ENCODE results near the gene GBP5. TPM values are rescaled to one million over a fixed set of nuclear protein-coding genes. Genes with fewer than 3 reads are reported as not detected.
A peak's percentile ranks its signal among the peaks of the same experiment; 100 is the strongest.
"Not testable (repeated sequence)": the region's sequence is repeated elsewhere in the genome, so short reads cannot be mapped to it uniquely, and the experiment has no call there.

Gene GBP5
- total RNA-seq, 3 donors from 2014 or later, result 1.8 to 3.1 (median 2.6) TPM

GRCh38 chr1:89287181-89288050 is 14.8 kb upstream of the GBP5 start:
- Histone ChIP-seq H3K9me3 (no peaks in the 10 kb centered on the region), H3K27ac (no peak overlapping the region), H3K4me3 (peak overlapping the region in 1 of 3 donors; percentile 34), H3K27me3 (no peaks in the 10 kb centered on the region), H3K4me1 (peaks cover 0 to 2% of the 10 kb centered on the region in 2 donors), H3K36me3 (no peaks in the 10 kb centered on the region)
- no peak for TF ChIP-seq POLR2A (IDR thresholded peaks at IDR 0.05)
- no peak for TF ChIP-seq CTCF (IDR thresholded peaks at IDR 0.05)
- TF ChIP-seq POLR2AphosphoS5 (IDR thresholded peaks at IDR 0.05), result no peak
- no peak for DNase-seq (ENCODE audit: low spot score in 2 of 2)
- intact Hi-C loops (cut with DNase I; ENCODE audit: low total_unique reads), result no loop called here

- no peaks in the 10 kb centered on the region for H3K27me3 ChIP-seq
- intact Hi-C loops (cut with DNase I; ENCODE audit: low total_unique reads), result no loop called here
- H3K27ac ChIP-seq, result no peak overlapping the region
- no peaks in the 10 kb centered on the region for H3K36me3 ChIP-seq
- DNase-seq (ENCODE audit: low spot score in 2 of 2), result no peak
- TF ChIP-seq POLR2A (IDR thresholded peaks at IDR 0.05) (no peak), POLR2AphosphoS5 (IDR thresholded peaks at IDR 0.05) (no peak), CTCF (IDR thresholded peaks at IDR 0.05) (no peak)
- H3K4me3 ChIP-seq, result peak overlapping the region in 1 of 3 donors; percentile 34
- peaks cover 0 to 2% of the 10 kb centered on the region in 2 donors for H3K4me1 ChIP-seq
- H3K9me3 ChIP-seq, result no peaks in the 10 kb centered on the region
Observed at GRCh38 chr1:89286549-89287180, 14.0 kb upstream of the GBP5 start.

- Histone ChIP-seq H3K36me3 (no peaks in the 10 kb centered on the region), H3K27me3 (no peaks in the 10 kb centered on the region), H3K4me3 (no peak overlapping the region), H3K9me3 (no peaks in the 10 kb centered on the region), H3K4me1 (peaks cover 0 to 2% of the 10 kb centered on the region in 2 donors), H3K27ac (no peak overlapping the region)
- no peak for DNase-seq (ENCODE audit: low spot score in 2 of 2)
- intact Hi-C loops (cut with DNase I; ENCODE audit: low total_unique reads), result no loop called here
- no peak for TF ChIP-seq POLR2A (IDR thresholded peaks at IDR 0.05)
- TF ChIP-seq POLR2AphosphoS5 (IDR thresholded peaks at IDR 0.05), result no peak
- no peak for TF ChIP-seq CTCF (IDR thresholded peaks at IDR 0.05)
Observed at GRCh38 chr1:89285745-89286380, 13.2 kb upstream of the GBP5 start.

- H3K27ac ChIP-seq; H3K4me3 ChIP-seq; DNase-seq (ENCODE audit: low spot score in 2 of 2); H3K36me3 ChIP-seq; H3K27me3 ChIP-seq; intact Hi-C loops (cut with DNase I; ENCODE audit: low total_unique reads); H3K4me1 ChIP-seq; H3K9me3 ChIP-seq: not testable (repeated sequence)
Observed at GRCh38 chr1:89284078-89284763, 11.6 kb upstream of the GBP5 start.

DNA sequence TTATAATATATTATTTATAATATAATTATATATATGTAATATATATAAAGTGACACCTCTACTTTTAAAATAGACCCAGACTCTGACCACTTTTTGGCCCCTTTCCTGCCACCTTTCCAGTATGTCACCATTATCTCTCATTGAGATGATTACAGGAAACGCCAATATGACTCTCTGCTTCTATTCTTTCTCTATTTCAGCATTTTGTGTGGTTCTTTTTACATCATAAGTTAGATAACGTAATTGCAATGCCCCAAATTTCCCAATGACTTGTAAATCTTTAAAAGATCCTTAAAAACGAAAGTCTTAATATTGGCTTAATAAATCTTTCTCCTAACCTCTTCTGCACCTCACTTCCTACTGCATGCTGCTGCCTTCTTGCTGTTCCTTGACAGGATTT is 8.1 kb upstream of the GBP5 start:
- Histone ChIP-seq H3K36me3 (no peaks in the 10 kb centered on the region), H3K4me1 (no peaks in the 10 kb centered on the region), H3K27me3 (no peaks in the 10 kb centered on the region), H3K9me3 (no peaks in the 10 kb centered on the region), H3K27ac (no peak overlapping the region), H3K4me3 (no peak overlapping the region)
- DNase-seq (ENCODE audit: low spot score in 2 of 2), result no peak
- intact Hi-C loops (cut with DNase I; ENCODE audit: low total_unique reads), result no loop called here
- TF ChIP-seq CTCF (IDR thresholded peaks at IDR 0.05), result no peak
- TF ChIP-seq POLR2AphosphoS5 (IDR thresholded peaks at IDR 0.05), result no peak

All from breast epithelium (tissue), 4 donors.